NCI-H82 treated with DMSO at 0.1 percent for 48 hours (cell line): ENCODE measurements around the gene KDM8.

Experiments used
- DNase-seq: peaks from one replicate; lab custom pipeline; 2025; ENCODE audit not compliant: unreplicated experiment; lab: John Stamatoyannopoulos, UW

KDM8 gene

GRCh38 chr16:27203507-27204311, at the start of gene KDM8:
Gene KDM8, plus strand, starts transcription at chr16:27203526. Its CDS starts 6,598 bp downstream, at chr16:27210124.
- DNase-seq = peak; percentile 97

GRCh38 chr16:27154705-27155521, 48.4 kb upstream of the KDM8 start:
- DNase-seq = no peak

- no peak for DNase-seq
Observed at GRCh38 chr16:27156579-27156978, 46.7 kb upstream of the KDM8 start.

- DNase-seq = no peak
Observed at GRCh38 chr16:27161398-27161797, 41.9 kb upstream of the KDM8 start.

GRCh38 chr16:27164352-27164751, 39.0 kb upstream of the KDM8 start:
- no peak for DNase-seq

GRCh38 chr16:27165576-27165975, 37.8 kb upstream of the KDM8 start:
- no peak for DNase-seq

GRCh38 chr16:27168790-27169189, 34.5 kb upstream of the KDM8 start:
- no peak for DNase-seq

GRCh38 chr16:27169511-27170071, 33.7 kb upstream of the KDM8 start:
- no peak for DNase-seq

- DNase-seq = no peak
Observed at GRCh38 chr16:27171584-27171983, 31.7 kb upstream of the KDM8 start.

GRCh38 chr16:27174007-27174406, 29.3 kb upstream of the KDM8 start:
- no peak for DNase-seq

GRCh38 chr16:27174798-27175197, 28.5 kb upstream of the KDM8 start:
- no peak for DNase-seq

- DNase-seq = no peak
Observed at GRCh38 chr16:27175888-27176287, 27.4 kb upstream of the KDM8 start.

- DNase-seq = no peak
Observed at GRCh38 chr16:27177031-27177774, 26.1 kb upstream of the KDM8 start.

- DNase-seq = peak; percentile 20
Observed at GRCh38 chr16:27179500-27180072, 23.7 kb upstream of the KDM8 start.

- DNase-seq = no peak
Observed at GRCh38 chr16:27181019-27181790, 22.1 kb upstream of the KDM8 start.

GRCh38 chr16:27182906-27183405, 20.4 kb upstream of the KDM8 start:
- DNase-seq = no peak

- DNase-seq = no peak
Observed at GRCh38 chr16:27185776-27186130, 17.6 kb upstream of the KDM8 start.

- no peak for DNase-seq
Observed at GRCh38 chr16:27188633-27189032, 14.7 kb upstream of the KDM8 start.

GRCh38 chr16:27189335-27189972, 13.9 kb upstream of the KDM8 start:
- DNase-seq = no peak
